Stimulated activated memory B cell treated with anti-CD40 and anti-IgM and Interleukin-4, amounts not matched to agents 10 μg/mL and 1 μg/mL and 100 μg/mL, for 72 hours (primary cell): Measurements from ENCODE around the gene LIMCH1.

Experiments used
- ATAC-seq: fragments of 150-1000 bp; cut with Tn5 transposase; 2 replicates; pipeline ENCODE4 v1.10.0; 2021
- H3K27ac Mint-ChIP-seq: one replicate; pipeline ENCODE4 v1.8.0; 2022; ENCODE audit warnings: mild to moderate bottlenecking, mixed read lengths
- H3K27me3 Mint-ChIP-seq: one replicate; pipeline ENCODE4 v1.8.0; 2022; ENCODE audit warnings: mixed read lengths
- H3K36me3 Mint-ChIP-seq: one replicate; pipeline ENCODE4 v1.8.0; 2022; ENCODE audit warnings: mixed read lengths
- H3K4me1 Mint-ChIP-seq: one replicate; pipeline ENCODE4 v1.8.0; 2022; ENCODE audit warnings: mixed read lengths
- H3K4me3 Mint-ChIP-seq: one replicate; pipeline ENCODE4 v1.8.0; 2022; ENCODE audit warnings: mild to moderate bottlenecking, moderate library complexity, mixed read lengths
- H3K9me3 Mint-ChIP-seq: one replicate; pipeline ENCODE4 v1.8.0; 2022; ENCODE audit warnings: mixed read lengths

The LIMCH1 gene

GRCh38 chr4:41745292-41746024, 207.5 kb downstream of the LIMCH1 start:
- no peaks in the 10 kb centered on the region for H3K9me3 Mint-ChIP-seq
- no peak for ATAC-seq
- H3K36me3 Mint-ChIP-seq = no peaks in the 10 kb centered on the region
- no peak overlapping the region for H3K27ac Mint-ChIP-seq
- H3K4me1 Mint-ChIP-seq = no peaks in the 10 kb centered on the region
- peaks cover 64% of the 10 kb centered on the region for H3K27me3 Mint-ChIP-seq
- H3K4me3 Mint-ChIP-seq = no peak overlapping the region

- Mint-ChIP-seq H3K36me3 (no peaks in the 10 kb centered on the region), H3K9me3 (no peaks in the 10 kb centered on the region), H3K27ac (no peak overlapping the region), H3K27me3 (peaks cover 70% of the 10 kb centered on the region), H3K4me1 (no peaks in the 10 kb centered on the region), H3K4me3 (no peak overlapping the region)
- no peak for ATAC-seq
These were observed 208.1 kb downstream of the LIMCH1 start for GRCh38 chr4:41746025-41746439.

GRCh38 chr4:41746440-41747229, 208.7 kb downstream of the LIMCH1 start:
- H3K9me3 Mint-ChIP-seq = no peaks in the 10 kb centered on the region
- H3K27me3 Mint-ChIP-seq = peaks cover 76% of the 10 kb centered on the region
- no peak overlapping the region for H3K27ac Mint-ChIP-seq
- no peak for ATAC-seq
- H3K4me3 Mint-ChIP-seq = no peak overlapping the region
- H3K36me3 Mint-ChIP-seq = no peaks in the 10 kb centered on the region
- no peaks in the 10 kb centered on the region for H3K4me1 Mint-ChIP-seq

- H3K4me1 Mint-ChIP-seq = no peaks in the 10 kb centered on the region
- peaks cover 84% of the 10 kb centered on the region for H3K27me3 Mint-ChIP-seq
- no peaks in the 10 kb centered on the region for H3K36me3 Mint-ChIP-seq
- H3K4me3 Mint-ChIP-seq = peak overlapping the region; percentile 12
- H3K27ac Mint-ChIP-seq = no peak overlapping the region
- no peak for ATAC-seq
- H3K9me3 Mint-ChIP-seq = no peaks in the 10 kb centered on the region
These were observed 209.5 kb downstream of the LIMCH1 start for GRCh38 chr4:41747230-41748055.

- Mint-ChIP-seq H3K4me3 (no peak overlapping the region), H3K4me1 (no peaks in the 10 kb centered on the region), H3K27me3 (peaks cover 90% of the 10 kb centered on the region), H3K36me3 (no peaks in the 10 kb centered on the region), H3K27ac (no peak overlapping the region), H3K9me3 (no peaks in the 10 kb centered on the region)
- ATAC-seq = no peak
These were observed 210.2 kb downstream of the LIMCH1 start for GRCh38 chr4:41748074-41748570.

GRCh38 chr4:41748571-41749475, 210.9 kb downstream of the LIMCH1 start, which contains the start of gene PHOX2B:
TSS of gene PHOX2B (minus strand) at chr4:41748725. CDS start at chr4:41748610, 115 bp downstream.
- Mint-ChIP-seq H3K27me3 (peaks cover 95% of the 10 kb centered on the region), H3K27ac (no peak within 1 kb of the TSS), H3K9me3 (no peaks in the 10 kb centered on the region), H3K4me3 (no peak within 1 kb of the TSS), H3K36me3 (no peaks in the 10 kb centered on the region), H3K4me1 (no peaks in the 10 kb centered on the region)
- ATAC-seq = no peak

- no peak for ATAC-seq
- H3K27me3 Mint-ChIP-seq = peaks cover 93% of the 10 kb centered on the region
- no peak overlapping the region for H3K27ac Mint-ChIP-seq
These were observed 211.7 kb downstream of the LIMCH1 start for GRCh38 chr4:41749631-41750039.

More at GRCh38 chr4:41749631-41750039, 211.7 kb downstream of the LIMCH1 start:
- H3K9me3 Mint-ChIP-seq = no peaks in the 10 kb centered on the region
- H3K36me3 Mint-ChIP-seq = no peaks in the 10 kb centered on the region
- H3K4me1 Mint-ChIP-seq = no peaks in the 10 kb centered on the region
- no peak overlapping the region for H3K4me3 Mint-ChIP-seq
